ENCODE results near the gene TAF4.

GRCh38 chr20:61933951-61934715 is 131.5 kb downstream of the TAF4 start:
- no peak for TF ChIP-seq ATF2 (CRISPR knock-in tag; IDR thresholded peaks at IDR 0.05)
- TF ChIP-seq CTCF (CRISPR knock-in tag; IDR thresholded peaks at IDR 0.05) = no peak
- TF ChIP-seq NCOA2 (CRISPR knock-in tag; IDR thresholded peaks at IDR 0.05) = no peak
- no peak for TF ChIP-seq MLLT10 (CRISPR knock-in tag; IDR thresholded peaks at IDR 0.05)
- TF ChIP-seq CHD4 (IDR thresholded peaks at IDR 0.05; ENCODE audit: borderline replicate concordance, low read length) = no peak
- TF ChIP-seq ZNF253 (CRISPR knock-in tag; IDR thresholded peaks at IDR 0.05; ENCODE audit: borderline replicate concordance) = no peak
- TF ChIP-seq STAG1 (CRISPR knock-in tag; IDR thresholded peaks at IDR 0.05) = no peak
- TF ChIP-seq JUND (CRISPR knock-in tag; IDR thresholded peaks at IDR 0.05) = no peak
- TF ChIP-seq ZNF512B (CRISPR knock-in tag; IDR thresholded peaks at IDR 0.05; ENCODE audit: borderline replicate concordance) = no peak
- no peak for TF ChIP-seq EZH2 (conservative IDR thresholded peaks at IDR 0.05; ENCODE audit: low read depth, low read length)
- no peak for TF ChIP-seq FOXP1 (IDR thresholded peaks at IDR 0.05)
- TF ChIP-seq FOXP1 (CRISPR knock-in tag; IDR thresholded peaks at IDR 0.05) = no peak
- no peak for TF ChIP-seq FOXK2 (IDR thresholded peaks at IDR 0.05)

Measured in HepG2 (cell line).